ENCODE data around the gene TSPAN13. TPM values are rescaled to one million over a fixed set of nuclear protein-coding genes. Genes with fewer than 3 reads are reported as not detected.

TSPAN13 gene
- total and polyA plus RNA-seq, 10 of the 15 experiments (the other 5 are each of a cell fraction or from before 2014, with no cell fraction given), result 0.26 to 0.37 TPM; not detected in 8

- no peak for TF ChIP-seq NKRF (conservative IDR thresholded peaks at IDR 0.05)
- no peak for TF ChIP-seq HDAC6 (IDR thresholded peaks at IDR 0.05; ENCODE audit: unreplicated experiment)
- TF ChIP-seq PAX8 (IDR thresholded peaks at IDR 0.05), result no peak
- TF ChIP-seq EZH2 (IDR thresholded peaks at IDR 0.05; ENCODE audit: borderline replicate concordance, control insufficient read depth, low read depth, low read length), result no peak
- no peak for TF ChIP-seq ZSCAN29 (IDR thresholded peaks at IDR 0.05)
- TF ChIP-seq STAT3 (IDR thresholded peaks at IDR 0.05; ENCODE audit: low read depth, low read length), result no peak
- no peak for TF ChIP-seq MYB (IDR thresholded peaks at IDR 0.05; ENCODE audit: borderline replicate concordance, low read depth, low read length)
- TF ChIP-seq DPF2 (IDR thresholded peaks at IDR 0.05), result no peak
- no peak for TF ChIP-seq BCL11A (IDR thresholded peaks at IDR 0.05; ENCODE audit: low read depth, low read length)
- TF ChIP-seq NBN (IDR thresholded peaks at IDR 0.05), result no peak
- no peak for TF ChIP-seq CHD2 (IDR thresholded peaks at IDR 0.05; ENCODE audit: borderline replicate concordance, low read depth, low read length)
- no peak for TF ChIP-seq IKZF1 (conservative IDR thresholded peaks at IDR 0.05)
- TF ChIP-seq RELB (IDR thresholded peaks at IDR 0.05; ENCODE audit: low read depth), result no peak
- no peak for TF ChIP-seq POLR2AphosphoS5 (IDR thresholded peaks at IDR 0.05; ENCODE audit: low read length)
- TF ChIP-seq STAT1 (conservative IDR thresholded peaks at IDR 0.05), result no peak
Measured at GRCh38 chr7:16773326-16773725, 19.8 kb downstream of the TSPAN13 start (continued).

All from GM12878 (cell line).